H1 (cell line): ENCODE results near the gene SH3GL2.

Source experiments
- CHD7 ChIP-seq: fragments of 300-600 bp; sonication (generic); IDR thresholded peaks from 2 replicates; pipeline ENCODE4 v1.7.1; 2012; ENCODE audit warnings: low read length, moderate library complexity, mild to moderate bottlenecking, inconsistent platforms; ENCODE audit not compliant: insufficient replicate concordance
- EP300 ChIP-seq, 2 experiments: IDR thresholded peaks; 1 replicate in 1 of 2; 2 replicates in 1 of 2; pipeline ENCODE4 v1.6.1; 2011 to 2012; ENCODE audit warnings: low read depth in 2 of 2, low read length in 2 of 2, mild to moderate bottlenecking in 2 of 2, borderline replicate concordance in 1 of 2, inconsistent platforms in 1 of 2, moderate library complexity in 1 of 2
- POLR2A ChIP-seq, 2 experiments: IDR thresholded peaks; 1 replicate in 1 of 2; 2 replicates in 1 of 2; pipeline ENCODE4 v1.6.1; 2011; ENCODE audit warnings: low read depth in 2 of 2, low read length in 2 of 2, mild to moderate bottlenecking in 2 of 2; ENCODE audit errors: control extremely low read depth in 1 of 2
- RNF2 ChIP-seq: fragments of 200-900, 300-1000 bp; sonication (generic); IDR thresholded peaks from 2 replicates; pipeline ENCODE4 v1.7.1; 2016; ENCODE audit warnings: borderline replicate concordance, low read depth, mild to moderate bottlenecking, antibody characterized with exemption, low read length; ENCODE audit not compliant: poor library complexity, severe bottlenecking; ENCODE audit errors: missing control alignments
- SIN3A ChIP-seq, 2 experiments: IDR thresholded peaks in 1 of 2; conservative IDR thresholded peaks in 1 of 2; 2 replicates each; pipeline ENCODE4 v1.6.1; 2011 to 2012; ENCODE audit warnings: low read length in 2 of 2, improper control_type of control experiment in 1 of 2, low read depth in 1 of 2, mild to moderate bottlenecking in 1 of 2
- SP1 ChIP-seq: IDR thresholded peaks from 2 replicates; pipeline ENCODE4 v1.6.1; 2011; ENCODE audit warnings: low read depth, low read length

- TF ChIP-seq CHD7, result no peak
- no peak for TF ChIP-seq EP300 (IDR thresholded peaks at IDR 0.05; ENCODE audit: borderline replicate concordance in 1 of 2, low read depth in 2 of 2, low read length in 2 of 2)
- no peak for TF ChIP-seq POLR2A (IDR thresholded peaks at IDR 0.05; ENCODE audit: control extremely low read depth in 1 of 2, low read depth in 2 of 2, low read length in 2 of 2)
- no peak for TF ChIP-seq SIN3A (conservative IDR thresholded peaks at IDR 0.05 in 1 of 2, IDR thresholded peaks at IDR 0.05 in 1 of 2; ENCODE audit: low read depth in 1 of 2, low read length in 2 of 2)
- no peak for TF ChIP-seq SP1
- no peak for TF ChIP-seq RNF2
Observed at GRCh38 chr9:17653947-17654465, 75.1 kb downstream of the SH3GL2 start.
